ENCODE data around the gene PEX11B.

GRCh38 chr1:145887631-145888030 is 30.9 kb downstream of the PEX11B start:
- no peak for TF ChIP-seq CTCF (IDR thresholded peaks at IDR 0.05)
- no peak for TF ChIP-seq POLR2A (IDR thresholded peaks at IDR 0.05)
- TF ChIP-seq EP300 (IDR thresholded peaks at IDR 0.05): no peak
